Testis (tissue), 3 donors: ENCODE measurements around the gene DFFB. TPM values are rescaled to one million over a fixed set of nuclear protein-coding genes. Genes with fewer than 3 reads are reported as not detected.

ENCODE experiments used
- DNase-seq: peaks from one replicate; pipeline ENCODE4 v3.0.0-alpha.2; 2019
- H3K27ac ChIP-seq, 2 donors: fragments of 200-600 bp; sonication (generic); one replicate each; pipeline ENCODE4 v1.5.1; 2019
- H3K27me3 ChIP-seq: fragments of 200-600 bp; sonication (generic); one replicate; pipeline ENCODE4 v1.5.1; 2019
- H3K36me3 ChIP-seq: fragments of 200-600 bp; sonication (generic); one replicate; pipeline ENCODE4 v1.5.1; 2017; ENCODE audit warnings: low read depth; ENCODE audit errors: missing control alignments
- H3K4me1 ChIP-seq: fragments of 200-600 bp; sonication (generic); one replicate; pipeline ENCODE4 v1.5.1; 2019
- H3K4me3 ChIP-seq, 2 donors: fragments of 200-600 bp; sonication (generic); one replicate each; pipeline ENCODE4 v1.5.1; 2017 to 2019
- H3K9me3 ChIP-seq: fragments of 200-600 bp; sonication (generic); one replicate; pipeline ENCODE4 v1.5.1; 2017
- POLR2A ChIP-seq: fragments of 450-650 bp; IDR thresholded peaks from one replicate; pipeline ENCODE4 v1.6.1; 2017; ENCODE audit warnings: antibody characterized with exemption, mild to moderate bottlenecking, moderate library complexity
- WGBS, 2 donors: methylation state at CpG; one replicate each; pipeline ENCODE4 v1.1.5; 2018; 5-methylcytosine and 5-hydroxymethylcytosine counted together
- intact Hi-C: fragments of 100-400 bp; cut with DNase I; formaldehyde crosslinking; loops from one replicate; pipeline ENCODE4 v1.15.1; 2023; ENCODE audit warnings: low total_unique reads
- polyA plus RNA-seq: library from polyadenylated mRNA; stranded (reverse); fragments of 350-450 nt; fragmentation: Illumina TruSeq; extraction: RNeasy Lipid Tissue Mini Kit (QIAGEN cat#74804); gene quantifications from one replicate; pipeline ENCODE4 v1.2.3, GENCODE V29; 2014; ENCODE audit warnings: low read depth, low replicate concordance; ENCODE audit not compliant: insufficient read depth
- total RNA-seq, 2 donors: library from RNA; depleted of rRNA; stranded (reverse); fragments of >200 nt; gene quantifications; one replicate each; pipeline ENCODE4 v1.2.3, GENCODE V29; 2016
- TF ChIP-seq, protein P1 (sequence below), 3 experiments: fragments of 450-650 bp in 2 of 3; fragments of 200-600 bp in 1 of 3; sonication (generic) in 1 of 3; IDR thresholded peaks; one replicate each; pipeline ENCODE4 v1.5.1; 2016 to 2019; ENCODE audit warnings: antibody characterized with exemption in 3 of 3, mild to moderate bottlenecking in 2 of 3, moderate library complexity in 1 of 3

Gene DFFB
- total and polyA plus RNA-seq, 3 donors from 2014 or later: 3.4 to 8.4 (median 6.9) TPM

- TF ChIP-seq, protein P1, sequence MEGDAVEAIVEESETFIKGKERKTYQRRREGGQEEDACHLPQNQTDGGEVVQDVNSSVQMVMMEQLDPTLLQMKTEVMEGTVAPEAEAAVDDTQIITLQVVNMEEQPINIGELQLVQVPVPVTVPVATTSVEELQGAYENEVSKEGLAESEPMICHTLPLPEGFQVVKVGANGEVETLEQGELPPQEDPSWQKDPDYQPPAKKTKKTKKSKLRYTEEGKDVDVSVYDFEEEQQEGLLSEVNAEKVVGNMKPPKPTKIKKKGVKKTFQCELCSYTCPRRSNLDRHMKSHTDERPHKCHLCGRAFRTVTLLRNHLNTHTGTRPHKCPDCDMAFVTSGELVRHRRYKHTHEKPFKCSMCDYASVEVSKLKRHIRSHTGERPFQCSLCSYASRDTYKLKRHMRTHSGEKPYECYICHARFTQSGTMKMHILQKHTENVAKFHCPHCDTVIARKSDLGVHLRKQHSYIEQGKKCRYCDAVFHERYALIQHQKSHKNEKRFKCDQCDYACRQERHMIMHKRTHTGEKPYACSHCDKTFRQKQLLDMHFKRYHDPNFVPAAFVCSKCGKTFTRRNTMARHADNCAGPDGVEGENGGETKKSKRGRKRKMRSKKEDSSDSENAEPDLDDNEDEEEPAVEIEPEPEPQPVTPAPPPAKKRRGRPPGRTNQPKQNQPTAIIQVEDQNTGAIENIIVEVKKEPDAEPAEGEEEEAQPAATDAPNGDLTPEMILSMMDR (IDR thresholded peaks at IDR 0.05): no peak
- DNase-seq: no peak
- 82 to 89% methylated on average over 9 to 14 of the region's 14 CpGs for WGBS, 2 donors
Measured at GRCh38 chr1:3827813-3828307, 29.4 kb upstream of the DFFB start.

DNA sequence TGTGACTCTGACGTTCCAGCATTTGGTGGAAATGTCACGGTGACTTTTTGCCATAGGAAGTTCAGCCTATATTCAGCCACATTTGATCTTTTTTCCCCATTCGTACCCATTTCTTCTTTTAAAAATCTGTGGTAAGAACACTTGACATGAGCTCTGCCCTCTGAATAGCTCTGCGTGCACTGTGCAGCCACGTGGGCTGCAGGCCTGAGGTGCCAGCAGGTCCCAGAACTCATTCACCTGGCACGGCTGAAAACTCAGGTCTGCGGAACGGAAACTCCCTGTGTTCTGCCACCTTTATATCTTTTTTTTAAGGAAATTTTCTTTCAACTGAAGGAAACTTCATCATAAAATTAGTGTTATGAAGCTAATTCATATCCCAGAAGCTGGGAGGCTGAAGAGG is 28.9 kb upstream of the DFFB start:
- Histone ChIP-seq H3K27me3 (no peaks in the 10 kb centered on the region), H3K9me3 (no peaks in the 10 kb centered on the region), H3K4me3 (no peak overlapping the region), H3K27ac (no peak overlapping the region), H3K36me3 (no peaks in the 10 kb centered on the region), H3K4me1 (no peaks in the 10 kb centered on the region)
- 91 to 96% methylated on average over 8 of the region's 8 CpGs for WGBS, 2 donors
- intact Hi-C loops: no loop called here
- no peak for DNase-seq
- TF ChIP-seq, protein P1 (IDR thresholded peaks at IDR 0.05): no peak
- TF ChIP-seq POLR2A: no peak

More at GRCh38 chr1:3827813-3828307, 29.4 kb upstream of the DFFB start:
- no peak overlapping the region for H3K27ac ChIP-seq
- H3K4me3 ChIP-seq: no peak overlapping the region
- H3K9me3 ChIP-seq: no peaks in the 10 kb centered on the region
- intact Hi-C loops: no loop called here
- H3K36me3 ChIP-seq: no peaks in the 10 kb centered on the region
- H3K4me1 ChIP-seq: no peaks in the 10 kb centered on the region
- no peaks in the 10 kb centered on the region for H3K27me3 ChIP-seq

DNA sequence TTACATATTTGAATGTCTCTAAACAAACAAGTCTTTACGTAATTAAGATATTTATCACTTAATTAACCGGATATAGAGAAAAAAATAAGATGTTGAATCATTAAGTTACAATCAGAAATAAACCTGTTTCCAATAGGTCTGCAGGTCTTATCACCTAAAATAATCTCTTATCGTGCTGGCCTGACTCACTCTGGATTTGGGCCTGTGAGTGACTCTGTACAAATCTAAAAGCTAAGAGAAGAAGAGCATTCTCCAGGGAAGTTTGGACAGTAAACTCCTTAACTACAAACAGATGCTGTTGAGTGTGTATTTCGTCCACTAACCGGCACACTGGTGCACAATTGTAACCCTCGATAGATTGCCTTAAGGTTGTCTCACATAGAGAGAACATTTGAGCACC is 25.6 kb upstream of the DFFB start:
- H3K27me3 ChIP-seq: no peaks in the 10 kb centered on the region
- 78 to 80% methylated on average over 6 of the region's 6 CpGs for WGBS, 2 donors
- intact Hi-C loops: no loop called here
- no peak for TF ChIP-seq POLR2A
- TF ChIP-seq, protein P1 (IDR thresholded peaks at IDR 0.05): no peak
- no peak overlapping the region for H3K27ac ChIP-seq
- no peaks in the 10 kb centered on the region for H3K4me1 ChIP-seq
- no peaks in the 10 kb centered on the region for H3K9me3 ChIP-seq
- no peak overlapping the region for H3K4me3 ChIP-seq
- no peaks in the 10 kb centered on the region for H3K36me3 ChIP-seq
- no peak for DNase-seq

DNA sequence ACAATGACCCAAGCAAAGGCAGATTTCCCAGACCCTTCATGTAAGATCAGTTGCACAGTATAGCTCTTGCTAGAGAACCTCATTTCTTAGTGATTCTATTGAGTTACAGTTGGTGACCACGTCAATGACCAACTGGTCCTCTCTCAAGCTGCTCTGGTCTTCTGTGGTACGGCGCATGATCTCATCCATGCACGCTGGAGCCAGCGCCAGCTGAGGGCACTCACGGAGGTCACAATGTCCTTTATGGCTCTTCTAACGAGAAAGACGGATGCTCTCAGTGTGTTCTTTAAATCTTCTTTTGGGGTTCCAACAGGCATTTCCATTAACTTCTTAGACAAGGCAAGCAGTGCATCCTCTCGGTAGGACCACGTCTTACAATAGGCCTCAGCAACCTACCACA is 22.6 kb upstream of the DFFB start:
- no peaks in the 10 kb centered on the region for H3K36me3 ChIP-seq
- WGBS, 2 donors: 97% methylated on average over 10 of the region's 10 CpGs

GRCh38 chr1:3836421-3836820 is 20.9 kb upstream of the DFFB start:
- Histone ChIP-seq H3K27ac (no peak overlapping the region), H3K27me3 (no peaks in the 10 kb centered on the region), H3K4me1 (no peaks in the 10 kb centered on the region), H3K4me3 (no peak overlapping the region), H3K36me3 (no peaks in the 10 kb centered on the region), H3K9me3 (no peaks in the 10 kb centered on the region)
- TF ChIP-seq, protein P1 (IDR thresholded peaks at IDR 0.05): no peak
- no peak for TF ChIP-seq POLR2A
- WGBS, 2 donors: 94 to 95% methylated on average over 11 of the region's 11 CpGs
- no peak for DNase-seq
- intact Hi-C loops: no loop called here

More for the DNA sequence above, 22.6 kb upstream of the DFFB start:
- intact Hi-C loops: no loop called here
- Histone ChIP-seq H3K27ac (no peak overlapping the region), H3K4me1 (no peaks in the 10 kb centered on the region), H3K9me3 (no peaks in the 10 kb centered on the region), H3K4me3 (no peak overlapping the region), H3K27me3 (no peaks in the 10 kb centered on the region)
- DNase-seq: no peak
- no peak for TF ChIP-seq POLR2A
- TF ChIP-seq, protein P1 (IDR thresholded peaks at IDR 0.05): no peak
